Lower leg skin (tissue), 4 donors: ENCODE results near the gene XYLT1. TPM values are rescaled to one million over a fixed set of nuclear protein-coding genes. Genes with fewer than 3 reads are reported as not detected.

Experiments
- DNase-seq, 2 donors: peaks; one replicate each; pipeline ENCODE4 v3.0.0-alpha.2; 2019; ENCODE audit warnings: low spot score in 2 of 2
- H3K4me3 ChIP-seq: fragments of 200-600 bp; sonication (generic); 2 replicates; pipeline ENCODE4 v1.5.1; 2017; ENCODE audit warnings: mild to moderate bottlenecking, low read depth; ENCODE audit not compliant: poor library complexity, severe bottlenecking
- CTCF ChIP-seq, 3 donors: fragments of 450-650 bp; IDR thresholded peaks; one replicate each; pipeline ENCODE4 v1.5.1; 2016; ENCODE audit warnings: antibody characterized with exemption in 3 of 3, mild to moderate bottlenecking in 3 of 3, moderate library complexity in 2 of 3
- POLR2A ChIP-seq, 2 donors: fragments of 450-650 bp; IDR thresholded peaks; one replicate each; pipeline ENCODE4 v1.6.1; 2016 to 2017; ENCODE audit warnings: antibody characterized with exemption in 2 of 2, mild to moderate bottlenecking in 1 of 2, moderate library complexity in 1 of 2
- WGBS, 2 donors: methylation state at CpG; one replicate each; pipeline ENCODE4 v1.1.5; 2018; 5-methylcytosine and 5-hydroxymethylcytosine counted together
- intact Hi-C: fragments of 100-400 bp; cut with DNase I; formaldehyde crosslinking; loops from one replicate; pipeline ENCODE4 v1.15.0; 2023; ENCODE audit warnings: low total_unique reads
- total RNA-seq, 4 donors: library from RNA; depleted of rRNA; stranded (reverse); fragments of >200 nt; gene quantifications; one replicate each; pipeline ENCODE4 v1.1.0, GENCODE V29; 2016

XYLT1 gene
- total RNA-seq, 4 donors from 2014 or later: 17.2 to 20.3 (median 19.7) TPM

- WGBS, 2 donors: 92 to 93% methylated on average over 7 of the region's 7 CpGs
- TF ChIP-seq POLR2A (IDR thresholded peaks at IDR 0.05) (no peak), CTCF (IDR thresholded peaks at IDR 0.05) (no peak)
- intact Hi-C loops: no loop called here
- H3K4me3 ChIP-seq: no peak overlapping the region
- no peak for DNase-seq
These were observed 320.8 kb downstream of the XYLT1 start for GRCh38 chr16:17149904-17150483.

GRCh38 chr16:17147942-17148341 lies 322.8 kb downstream of the XYLT1 start:
- H3K4me3 ChIP-seq: no peak overlapping the region
- 83 to 94% methylated on average over 3 of the region's 3 CpGs for WGBS, 2 donors
- intact Hi-C loops: no loop called here
- DNase-seq: no peak
- TF ChIP-seq POLR2A (IDR thresholded peaks at IDR 0.05): no peak
- TF ChIP-seq CTCF (IDR thresholded peaks at IDR 0.05): no peak

- intact Hi-C loops: no loop called here
- WGBS, 2 donors: 98% methylated on average over 2 of the region's 2 CpGs
- H3K4me3 ChIP-seq: no peak overlapping the region
- no peak for DNase-seq
- TF ChIP-seq CTCF (IDR thresholded peaks at IDR 0.05) (no peak), POLR2A (IDR thresholded peaks at IDR 0.05) (no peak)
These were observed 325.7 kb downstream of the XYLT1 start for GRCh38 chr16:17145029-17145428.

- WGBS, 2 donors: 89 to 94% methylated on average over 4 of the region's 4 CpGs
These were observed 326.3 kb downstream of the XYLT1 start for GRCh38 chr16:17144431-17144830.

GRCh38 chr16:17143546-17144419 lies 327.0 kb downstream of the XYLT1 start:
- DNase-seq: no peak
- TF ChIP-seq POLR2A (IDR thresholded peaks at IDR 0.05) (no peak), CTCF (IDR thresholded peaks at IDR 0.05) (no peak)
- 92% methylated on average over 8 of the region's 8 CpGs for WGBS, 2 donors
- intact Hi-C loops: no loop called here
- no peak overlapping the region for H3K4me3 ChIP-seq

More at GRCh38 chr16:17144431-17144830, 326.3 kb downstream of the XYLT1 start:
- intact Hi-C loops: no loop called here
- TF ChIP-seq CTCF (IDR thresholded peaks at IDR 0.05): no peak
- TF ChIP-seq POLR2A (IDR thresholded peaks at IDR 0.05): no peak
- no peak for DNase-seq
- no peak overlapping the region for H3K4me3 ChIP-seq
